ENCODE results near the gene NANOG.
"Not testable (repeated sequence)": the region's sequence is repeated elsewhere in the genome, so short reads cannot be mapped to it uniquely, and the experiment has no call there.

The NANOG gene
- long read RNA-seq, donor 1, result 0 reads
- long read RNA-seq, donor 2, result 0 reads
- long read RNA-seq, donor 3, result 0 reads
- long read RNA-seq, donor 4, result 0 reads
- long read RNA-seq, donor 5, result 0 reads
- long read RNA-seq, donor 6, result 0 reads
- long read RNA-seq, donor 7, result 0 reads
- long read RNA-seq, donor 8, result 0 reads

GRCh38 chr12:7788884-7789528 is at the start of gene NANOG:
Gene NANOG (plus strand): TSS chr12:7789402. CDS start chr12:7789615, 213 bp downstream.
- DNase-seq, result not testable (repeated sequence)

- DNase-seq, result no peak
Observed at GRCh38 chr12:7747246-7747645, 42.0 kb upstream of the NANOG start, which contains the start of gene CLEC4C. Gene CLEC4C (minus strand): TSS chr12:7747375. CDS start chr12:7747348, 27 bp downstream.

GRCh38 chr12:7748852-7749251 is 40.4 kb upstream of the NANOG start:
- no peak for DNase-seq

GRCh38 chr12:7749442-7749841 is 39.8 kb upstream of the NANOG start:
- no peak for DNase-seq

- no peak for DNase-seq
Observed at GRCh38 chr12:7750350-7750749, 38.9 kb upstream of the NANOG start.

GRCh38 chr12:7751394-7751793 is 37.8 kb upstream of the NANOG start:
- DNase-seq, result no peak

GRCh38 chr12:7751941-7752922 is 37.0 kb upstream of the NANOG start:
- not testable (repeated sequence) for DNase-seq

GRCh38 chr12:7755668-7756067 is 33.5 kb upstream of the NANOG start:
- not testable (repeated sequence) for DNase-seq

GRCh38 chr12:7756993-7757392 is 32.2 kb upstream of the NANOG start:
- DNase-seq, result no peak

- no peak for DNase-seq
Observed at GRCh38 chr12:7758766-7759140, 30.4 kb upstream of the NANOG start.

- no peak for DNase-seq
Observed at GRCh38 chr12:7769999-7770398, 19.2 kb upstream of the NANOG start.

GRCh38 chr12:7781274-7781673 is 7.9 kb upstream of the NANOG start:
- DNase-seq, result no peak

- no peak for DNase-seq
Observed at GRCh38 chr12:7782055-7782454, 7.1 kb upstream of the NANOG start.

- not testable (repeated sequence) for DNase-seq
Observed at GRCh38 chr12:7783433-7783832, 5.8 kb upstream of the NANOG start.

- DNase-seq, result no peak
Observed at GRCh38 chr12:7784701-7785100, 4.5 kb upstream of the NANOG start.

- no peak for DNase-seq
Observed at GRCh38 chr12:7787574-7788293, 1.5 kb upstream of the NANOG start.

GRCh38 chr12:7788294-7788660 is 925 bp upstream of the NANOG start:
- no peak for DNase-seq

GRCh38 chr12:7793211-7793610 is 4.0 kb downstream of the NANOG start:
- DNase-seq, result no peak

GRCh38 chr12:7797269-7797668 is 8.1 kb downstream of the NANOG start:
- DNase-seq, result not testable (repeated sequence)

GRCh38 chr12:7797698-7798398 is 8.6 kb downstream of the NANOG start:
- DNase-seq, result no peak

- not testable (repeated sequence) for DNase-seq
Observed at GRCh38 chr12:7798750-7799308, 9.6 kb downstream of the NANOG start.
